Fibroblast of lung (primary cell): ENCODE results near the gene CLIP1.

Source experiments
- CTCF ChIP-seq, 2 donors: IDR thresholded peaks in 1 of 2; conservative IDR thresholded peaks in 1 of 2; 1 replicate in 1 of 2; 2 replicates in 1 of 2; pipeline ENCODE4 v1.5.1; 2011 to 2012; ENCODE audit warnings: low read length in 2 of 2, control low read depth in 1 of 2, inconsistent platforms in 1 of 2, low read depth in 1 of 2, mild to moderate bottlenecking in 1 of 2
- EZH2 ChIP-seq: IDR thresholded peaks from 2 replicates; pipeline ENCODE4 v1.5.1; 2012; ENCODE audit warnings: low read length, control low read depth, mild to moderate bottlenecking; ENCODE audit errors: missing control alignments

GRCh38 chr12:122245553-122245952 lies 176.9 kb downstream of the CLIP1 start:
- no peak for TF ChIP-seq CTCF (conservative IDR thresholded peaks at IDR 0.05 in 1 of 2, IDR thresholded peaks at IDR 0.05 in 1 of 2; ENCODE audit: low read depth in 1 of 2, low read length in 2 of 2)
- no peak for TF ChIP-seq EZH2
